ENCODE measurements around the gene AHCTF1.
"Not testable (repeated sequence)": the region's sequence is repeated elsewhere in the genome, so short reads cannot be mapped to it uniquely, and the experiment has no call there.

DNA sequence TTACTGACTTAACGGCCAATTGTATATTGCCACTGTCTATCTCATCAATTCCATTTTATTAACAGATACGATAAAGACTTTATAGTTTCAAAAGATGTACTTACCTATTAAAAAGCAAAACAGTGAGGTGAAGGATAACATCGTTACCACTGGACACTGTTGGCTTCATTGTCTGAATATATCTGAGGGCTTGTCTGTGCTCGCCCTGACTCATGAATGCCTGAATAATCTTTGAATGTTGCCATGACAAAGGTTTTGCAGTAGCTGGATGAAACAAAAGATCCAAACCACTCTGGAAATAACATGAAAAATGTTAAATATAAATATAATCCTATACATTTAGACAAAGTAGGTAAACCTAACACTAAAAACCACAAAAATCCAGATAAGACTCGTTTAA is 46.4 kb downstream of the AHCTF1 start:
- TF ChIP-seq, protein P1, sequence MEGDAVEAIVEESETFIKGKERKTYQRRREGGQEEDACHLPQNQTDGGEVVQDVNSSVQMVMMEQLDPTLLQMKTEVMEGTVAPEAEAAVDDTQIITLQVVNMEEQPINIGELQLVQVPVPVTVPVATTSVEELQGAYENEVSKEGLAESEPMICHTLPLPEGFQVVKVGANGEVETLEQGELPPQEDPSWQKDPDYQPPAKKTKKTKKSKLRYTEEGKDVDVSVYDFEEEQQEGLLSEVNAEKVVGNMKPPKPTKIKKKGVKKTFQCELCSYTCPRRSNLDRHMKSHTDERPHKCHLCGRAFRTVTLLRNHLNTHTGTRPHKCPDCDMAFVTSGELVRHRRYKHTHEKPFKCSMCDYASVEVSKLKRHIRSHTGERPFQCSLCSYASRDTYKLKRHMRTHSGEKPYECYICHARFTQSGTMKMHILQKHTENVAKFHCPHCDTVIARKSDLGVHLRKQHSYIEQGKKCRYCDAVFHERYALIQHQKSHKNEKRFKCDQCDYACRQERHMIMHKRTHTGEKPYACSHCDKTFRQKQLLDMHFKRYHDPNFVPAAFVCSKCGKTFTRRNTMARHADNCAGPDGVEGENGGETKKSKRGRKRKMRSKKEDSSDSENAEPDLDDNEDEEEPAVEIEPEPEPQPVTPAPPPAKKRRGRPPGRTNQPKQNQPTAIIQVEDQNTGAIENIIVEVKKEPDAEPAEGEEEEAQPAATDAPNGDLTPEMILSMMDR (IDR thresholded peaks at IDR 0.05; ENCODE audit: borderline replicate concordance, extremely low read depth, low read length, poor library complexity, severe bottlenecking): not testable (repeated sequence)
- TF ChIP-seq EZH2 (IDR thresholded peaks at IDR 0.05; ENCODE audit: borderline replicate concordance, low read depth, low read length, severe bottlenecking): not testable (repeated sequence)
